K562 (cell line): ENCODE results near the gene USP43.

ENCODE experiments used
- PHTF2 ChIP-seq: fragments of 250-450 bp; sonication (Bioruptor Pico); IDR thresholded peaks from 2 replicates; pipeline ENCODE4 v1.5.0; 2021; ENCODE audit warnings: mild to moderate bottlenecking
- TEAD4 ChIP-seq, 2 experiments: sonication (generic) in 1 of 2; formaldehyde crosslinking in 1 of 2; IDR thresholded peaks; 2 replicates each; pipeline versions ENCODE4 v1.6.1 to v1.8.0; 2012 to 2022; ENCODE audit warnings: borderline replicate concordance in 1 of 2, inconsistent platforms in 1 of 2, low read length in 1 of 2, mild to moderate bottlenecking in 1 of 2, missing genetic modification reagents in 1 of 2
- ZNF146 ChIP-seq: IDR thresholded peaks from one replicate; pipeline ENCODE4 v1.6.1; 2018; ENCODE audit warnings: missing compliant biosample characterization; ENCODE audit not compliant: unreplicated experiment
- ZNF696 ChIP-seq: fragments of 250-450 bp; sonication (Bioruptor Pico); conservative IDR thresholded peaks from 2 replicates; pipeline ENCODE4 v1.4.0; 2020; ENCODE audit warnings: mild to moderate bottlenecking, moderate library complexity
- TF ChIP-seq, protein P1 (sequence below): fragments of 450-650 bp; IDR thresholded peaks from 2 replicates; pipeline ENCODE4 v1.6.1; 2017; ENCODE audit warnings: antibody characterized with exemption, mild to moderate bottlenecking
- TF ChIP-seq, protein P2 (sequence below), 3 experiments: IDR thresholded peaks in 2 of 3; conservative IDR thresholded peaks in 1 of 3; 2 replicates each; pipeline ENCODE4 v1.5.1; 2011 to 2012; ENCODE audit warnings: low read length in 3 of 3, mild to moderate bottlenecking in 3 of 3, control low read depth in 2 of 3, improper control_type of control experiment in 1 of 3, inconsistent platforms in 1 of 3, low read depth in 1 of 3, mixed read lengths in 1 of 3, moderate library complexity in 1 of 3; ENCODE audit not compliant: insufficient read depth in 2 of 3

DNA sequence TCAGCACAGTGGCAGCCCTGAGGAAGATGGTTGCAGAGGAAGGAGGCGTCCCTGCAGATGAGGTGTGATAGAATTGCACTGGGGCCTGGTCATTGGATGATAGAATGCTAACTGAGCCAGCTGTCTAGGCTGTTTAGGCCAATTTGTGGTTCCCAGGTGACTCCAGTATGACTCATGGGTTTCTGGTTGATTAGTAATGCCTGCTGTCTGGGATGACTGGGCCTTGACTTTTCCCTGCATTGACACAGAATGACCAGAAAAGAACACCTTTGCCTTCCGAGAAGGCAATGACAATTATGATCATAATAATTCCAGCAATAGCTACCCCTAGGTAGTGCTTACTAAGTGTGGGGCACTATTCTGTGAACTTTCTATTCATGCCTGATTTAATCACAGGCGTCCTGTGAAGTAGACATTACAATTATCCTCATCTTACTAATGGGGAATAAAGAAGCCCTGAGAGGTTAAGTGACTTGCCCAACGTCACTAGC, 31.5 kb downstream of the USP43 start:
- TF ChIP-seq PHTF2 (CRISPR knock-in tag) (no peak), ZNF696 (CRISPR knock-in tag) (no peak), TEAD4 (IDR thresholded peaks at IDR 0.05; ENCODE audit: low read length) (no peak), TEAD4 (CRISPR knock-in tag; IDR thresholded peaks at IDR 0.05; ENCODE audit: borderline replicate concordance) (no peak), ZNF146 (no peak)
- TF ChIP-seq, protein P1, sequence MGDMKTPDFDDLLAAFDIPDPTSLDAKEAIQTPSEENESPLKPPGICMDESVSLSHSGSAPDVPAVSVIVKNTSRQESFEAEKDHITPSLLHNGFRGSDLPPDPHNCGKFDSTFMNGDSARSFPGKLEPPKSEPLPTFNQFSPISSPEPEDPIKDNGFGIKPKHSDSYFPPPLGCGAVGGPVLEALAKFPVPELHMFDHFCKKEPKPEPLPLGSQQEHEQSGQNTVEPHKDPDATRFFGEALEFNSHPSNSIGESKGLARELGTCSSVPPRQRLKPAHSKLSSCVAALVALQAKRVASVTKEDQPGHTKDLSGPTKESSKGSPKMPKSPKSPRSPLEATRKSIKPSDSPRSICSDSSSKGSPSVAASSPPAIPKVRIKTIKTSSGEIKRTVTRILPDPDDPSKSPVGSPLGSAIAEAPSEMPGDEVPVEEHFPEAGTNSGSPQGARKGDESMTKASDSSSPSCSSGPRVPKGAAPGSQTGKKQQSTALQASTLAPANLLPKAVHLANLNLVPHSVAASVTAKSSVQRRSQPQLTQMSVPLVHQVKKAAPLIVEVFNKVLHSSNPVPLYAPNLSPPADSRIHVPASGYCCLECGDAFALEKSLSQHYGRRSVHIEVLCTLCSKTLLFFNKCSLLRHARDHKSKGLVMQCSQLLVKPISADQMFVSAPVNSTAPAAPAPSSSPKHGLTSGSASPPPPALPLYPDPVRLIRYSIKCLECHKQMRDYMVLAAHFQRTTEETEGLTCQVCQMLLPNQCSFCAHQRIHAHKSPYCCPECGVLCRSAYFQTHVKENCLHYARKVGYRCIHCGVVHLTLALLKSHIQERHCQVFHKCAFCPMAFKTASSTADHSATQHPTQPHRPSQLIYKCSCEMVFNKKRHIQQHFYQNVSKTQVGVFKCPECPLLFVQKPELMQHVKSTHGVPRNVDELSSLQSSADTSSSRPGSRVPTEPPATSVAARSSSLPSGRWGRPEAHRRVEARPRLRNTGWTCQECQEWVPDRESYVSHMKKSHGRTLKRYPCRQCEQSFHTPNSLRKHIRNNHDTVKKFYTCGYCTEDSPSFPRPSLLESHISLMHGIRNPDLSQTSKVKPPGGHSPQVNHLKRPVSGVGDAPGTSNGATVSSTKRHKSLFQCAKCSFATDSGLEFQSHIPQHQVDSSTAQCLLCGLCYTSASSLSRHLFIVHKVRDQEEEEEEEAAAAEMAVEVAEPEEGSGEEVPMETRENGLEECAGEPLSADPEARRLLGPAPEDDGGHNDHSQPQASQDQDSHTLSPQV, result no peak
- TF ChIP-seq, protein P2, sequence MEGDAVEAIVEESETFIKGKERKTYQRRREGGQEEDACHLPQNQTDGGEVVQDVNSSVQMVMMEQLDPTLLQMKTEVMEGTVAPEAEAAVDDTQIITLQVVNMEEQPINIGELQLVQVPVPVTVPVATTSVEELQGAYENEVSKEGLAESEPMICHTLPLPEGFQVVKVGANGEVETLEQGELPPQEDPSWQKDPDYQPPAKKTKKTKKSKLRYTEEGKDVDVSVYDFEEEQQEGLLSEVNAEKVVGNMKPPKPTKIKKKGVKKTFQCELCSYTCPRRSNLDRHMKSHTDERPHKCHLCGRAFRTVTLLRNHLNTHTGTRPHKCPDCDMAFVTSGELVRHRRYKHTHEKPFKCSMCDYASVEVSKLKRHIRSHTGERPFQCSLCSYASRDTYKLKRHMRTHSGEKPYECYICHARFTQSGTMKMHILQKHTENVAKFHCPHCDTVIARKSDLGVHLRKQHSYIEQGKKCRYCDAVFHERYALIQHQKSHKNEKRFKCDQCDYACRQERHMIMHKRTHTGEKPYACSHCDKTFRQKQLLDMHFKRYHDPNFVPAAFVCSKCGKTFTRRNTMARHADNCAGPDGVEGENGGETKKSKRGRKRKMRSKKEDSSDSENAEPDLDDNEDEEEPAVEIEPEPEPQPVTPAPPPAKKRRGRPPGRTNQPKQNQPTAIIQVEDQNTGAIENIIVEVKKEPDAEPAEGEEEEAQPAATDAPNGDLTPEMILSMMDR (IDR thresholded peaks at IDR 0.05 in 2 of 3, conservative IDR thresholded peaks at IDR 0.05 in 1 of 3; ENCODE audit: insufficient read depth in 2 of 3, low read depth in 1 of 3, low read length in 3 of 3), result no peak
